Osteoblast (primary cell): ENCODE results near the gene S100A16. TPM values are rescaled to one million over a fixed set of nuclear protein-coding genes. Genes with fewer than 3 reads are reported as not detected.
A peak's percentile ranks its signal among the peaks of the same experiment; 100 is the strongest.

ENCODE experiments used
- DNase-seq: peaks from one replicate; pipeline ENCODE4 v3.0.0; 2011; ENCODE audit warnings: low spot score, mixed read lengths; ENCODE audit not compliant: insufficient read length; ENCODE audit errors: missing footprints
- H2AFZ ChIP-seq: 2 replicates; pipeline ENCODE4 v1.6.0; 2011; ENCODE audit warnings: mild to moderate bottlenecking, low read length
- H3K27ac ChIP-seq: 2 replicates; pipeline ENCODE4 v1.5.1; 2011; ENCODE audit warnings: mild to moderate bottlenecking, low read depth, low read length, moderate library complexity
- H3K27me3 ChIP-seq: 2 replicates; pipeline ENCODE4 v1.6.0; 2012; ENCODE audit warnings: mild to moderate bottlenecking, control low read depth, inconsistent platforms, low read length, moderate library complexity; ENCODE audit not compliant: insufficient read depth
- H3K36me3 ChIP-seq: 2 replicates; pipeline ENCODE4 v1.5.1; 2011; ENCODE audit warnings: mild to moderate bottlenecking, low read length, control low read depth, moderate library complexity; ENCODE audit not compliant: insufficient read depth
- H3K4me1 ChIP-seq: 2 replicates; pipeline ENCODE4 v1.5.1; 2011; ENCODE audit warnings: mild to moderate bottlenecking, low read length, control low read depth, moderate library complexity; ENCODE audit not compliant: insufficient read depth
- H3K4me2 ChIP-seq: 2 replicates; pipeline ENCODE4 v1.6.0; 2011; ENCODE audit warnings: mild to moderate bottlenecking, low read length; ENCODE audit not compliant: insufficient read depth
- H3K4me3 ChIP-seq: fragments of 200-600 bp; sonication (generic); 3 replicates; pipeline ENCODE4 v1.5.1; 2012; ENCODE audit warnings: mild to moderate bottlenecking, low read length, inconsistent platforms; ENCODE audit not compliant: insufficient read depth
- H3K79me2 ChIP-seq: 2 replicates; pipeline ENCODE4 v1.6.0; 2012; ENCODE audit warnings: mild to moderate bottlenecking, low read length, control low read depth, inconsistent platforms; ENCODE audit not compliant: insufficient read depth
- H3K9me3 ChIP-seq: 2 replicates; pipeline ENCODE4 v1.5.1; 2011; ENCODE audit warnings: low read depth, low read length, control low read depth
- H4K20me1 ChIP-seq: 2 replicates; pipeline ENCODE4 v1.6.0; 2012; ENCODE audit warnings: mild to moderate bottlenecking, low read length, control low read depth; ENCODE audit not compliant: insufficient read depth
- CTCF ChIP-seq: IDR thresholded peaks from 2 replicates; pipeline ENCODE4 v1.5.1; 2011; ENCODE audit warnings: mild to moderate bottlenecking, low read depth, low read length, moderate library complexity; ENCODE audit errors: extremely low read depth
- total RNA-seq: library from RNA; depleted of rRNA; stranded (reverse); fragments of >200 nt; gene quantifications from 2 replicates; pipeline ENCODE4 v1.2.3, GENCODE V29; 2012

Gene S100A16
- total RNA-seq, 1 donor = 190 TPM

GRCh38 chr1:153629343-153629665 is 16.4 kb upstream of the S100A16 start:
- H4K20me1 ChIP-seq = peaks cover under 1% of the 10 kb centered on the region
- no peak for TF ChIP-seq CTCF
- H3K4me3 ChIP-seq = no peak overlapping the region
- H2AFZ ChIP-seq = no peak overlapping the region
- no peaks in the 10 kb centered on the region for H3K27me3 ChIP-seq
- no peak overlapping the region for H3K27ac ChIP-seq
- H3K9me3 ChIP-seq = no peaks in the 10 kb centered on the region
- H3K4me2 ChIP-seq = no peak overlapping the region
- peaks cover 17% of the 10 kb centered on the region for H3K36me3 ChIP-seq
- no peak for DNase-seq
- peaks cover 27% of the 10 kb centered on the region for H3K79me2 ChIP-seq
- H3K4me1 ChIP-seq = peaks cover 42% of the 10 kb centered on the region

GRCh38 chr1:153628638-153629342 is 15.9 kb upstream of the S100A16 start:
- peaks cover 46% of the 10 kb centered on the region for H3K4me1 ChIP-seq
- no peaks in the 10 kb centered on the region for H4K20me1 ChIP-seq
- peaks cover 22% of the 10 kb centered on the region for H3K36me3 ChIP-seq
- H3K4me2 ChIP-seq = no peak overlapping the region
- H3K27me3 ChIP-seq = no peaks in the 10 kb centered on the region
- H3K4me3 ChIP-seq = no peak overlapping the region
- H3K79me2 ChIP-seq = peaks cover 31% of the 10 kb centered on the region
- no peak for DNase-seq
- no peak for TF ChIP-seq CTCF
- no peaks in the 10 kb centered on the region for H3K9me3 ChIP-seq
- peak overlapping the region; percentile 28 for H2AFZ ChIP-seq
- H3K27ac ChIP-seq = no peak overlapping the region

- Histone ChIP-seq H3K36me3 (peaks cover 30% of the 10 kb centered on the region), H3K4me3 (peak within 1 kb of the TSS; percentile 91), H3K79me2 (peaks cover 36% of the 10 kb centered on the region), H4K20me1 (no peaks in the 10 kb centered on the region), H3K9me3 (no peaks in the 10 kb centered on the region), H2AFZ (peak within 1 kb of the TSS; percentile 90), H3K27me3 (no peaks in the 10 kb centered on the region), H3K4me2 (peak within 1 kb of the TSS; percentile 100), H3K4me1 (peaks cover 40% of the 10 kb centered on the region), H3K27ac (peak within 1 kb of the TSS; percentile 95)
- peak; percentile 72 for DNase-seq
- no peak for TF ChIP-seq CTCF
These were observed 15.0 kb upstream of the S100A16 start, which contains the start of gene S100A1 for GRCh38 chr1:153627715-153628626. Gene S100A1 (plus strand): TSS chr1:153628434. CDS start chr1:153630522, 2,088 bp downstream.
